Measurements from ENCODE around the gene CENPX. TPM values are rescaled to one million over a fixed set of nuclear protein-coding genes. Genes with fewer than 3 reads are reported as not detected.

Gene CENPX
- total and polyA plus RNA-seq, 2 of the 13 experiments (the other 11 are each of a cell fraction or from before 2014, with no cell fraction given): 92.7 to 170 TPM

GRCh38 chr17:81992306-81993102 is 30.2 kb downstream of the CENPX start (continued):
- TF ChIP-seq ZBTB26 (CRISPR knock-in tag; IDR thresholded peaks at IDR 0.05; ENCODE audit: borderline replicate concordance) (peak; percentile 83; the same call in 1 of the 2 replicates), HDAC2 (CRISPR knock-in tag; IDR thresholded peaks at IDR 0.05) (peak; percentile 96), GFI1 (CRISPR knock-in tag; IDR thresholded peaks at IDR 0.05; ENCODE audit: borderline replicate concordance) (peak; percentile 76), ZNF441 (CRISPR knock-in tag; IDR thresholded peaks at IDR 0.05; ENCODE audit: borderline replicate concordance) (peak; percentile 92), ZFP36L1 (CRISPR knock-in tag; IDR thresholded peaks at IDR 0.05) (peak; percentile 99), SUZ12 (IDR thresholded peaks at IDR 0.05; ENCODE audit: low read depth, low read length) (no peak), KDM1A (CRISPR knock-in tag; IDR thresholded peaks at IDR 0.05) (peak; percentile 86; the same call in 1 of the 2 replicates), DRAP1 (CRISPR knock-in tag; IDR thresholded peaks at IDR 0.05) (peak; percentile 72), IRF1 (CRISPR knock-in tag; IDR thresholded peaks at IDR 0.05; ENCODE audit: low read depth) (no peak), IKZF1 (IDR thresholded peaks at IDR 0.05) (no peak), ZNF891 (CRISPR knock-in tag; IDR thresholded peaks at IDR 0.05) (peak; percentile 97), KDM2A (CRISPR knock-in tag; IDR thresholded peaks at IDR 0.05; ENCODE audit: borderline replicate concordance, low read depth) (peak; percentile 80), RBM39 (IDR thresholded peaks at IDR 0.05; ENCODE audit: low read depth, low read length, poor library complexity, severe bottlenecking) (peak; percentile 21), ZNF639 (CRISPR knock-in tag; conservative IDR thresholded peaks at IDR 0.05) (peak; percentile 36), CCDC6 (CRISPR knock-in tag; IDR thresholded peaks at IDR 0.05) (peak; percentile 71), MEIS2 (CRISPR knock-in tag; IDR thresholded peaks at IDR 0.05) (peak; percentile 97; the same call in 1 of the 2 replicates), ZNF224 (CRISPR knock-in tag; IDR thresholded peaks at IDR 0.05) (peak; percentile 99), ZNF235 (CRISPR knock-in tag; IDR thresholded peaks at IDR 0.05; ENCODE audit: borderline replicate concordance) (0 out of 2 replicates have a peak, but pooled peaks have one; percentile 66), MTERF4 (CRISPR knock-in tag; IDR thresholded peaks at IDR 0.05) (peak; percentile 74; the same call in 1 of the 2 replicates), ETV6 (CRISPR knock-in tag; conservative IDR thresholded peaks at IDR 0.05) (0 out of 2 replicates have a peak, but pooled peaks have one; percentile 52), EZH2 (conservative IDR thresholded peaks at IDR 0.05; ENCODE audit: low read depth, low read length) (no peak), ZNF468 (CRISPR knock-in tag; IDR thresholded peaks at IDR 0.05) (peak; percentile 95; the same call in 1 of the 2 replicates), MLX (CRISPR knock-in tag; IDR thresholded peaks at IDR 0.05) (peak; percentile 99), ZNF549 (CRISPR knock-in tag; IDR thresholded peaks at IDR 0.05) (0 out of 2 replicates have a peak, but pooled peaks have one; percentile 72), ZNF569 (CRISPR knock-in tag; IDR thresholded peaks at IDR 0.05; ENCODE audit: borderline replicate concordance) (no peak)

Data from HepG2 (cell line).